Naive thymus-derived CD4-positive, alpha-beta T cell (primary cell): Measurements from ENCODE around the gene LHPP. TPM values are rescaled to one million over a fixed set of nuclear protein-coding genes. Genes with fewer than 3 reads are reported as not detected.

ENCODE experiments used
- ATAC-seq: fragments of 150-1000 bp; cut with Tn5 transposase; 2 replicates; pipeline ENCODE4 v1.10.0; 2021; ENCODE audit warnings: mild to moderate bottlenecking, moderate library complexity
- CTCF ChIA-PET: fragments of 350-600 bp; sonication (Branson Sonifier 250); formaldehyde crosslinking; loops from one replicate; lab custom pipeline; 2021; ENCODE audit warnings: antibody characterized with exemption; lab: Charles Lee
- POLR2A ChIA-PET: fragments of 350-600 bp; sonication (Branson Sonifier 250); formaldehyde crosslinking; loops from one replicate; lab custom pipeline; 2021; ENCODE audit warnings: antibody characterized with exemption, inconsistent platforms; lab: Charles Lee
- DNase-seq, 9 donors: peaks; one replicate each; pipeline versions ENCODE4 v3.0.0 to v3.0.0-alpha.2; 2020 to 2022; ENCODE audit warnings: mixed read lengths in 1 of 9
- H3K27ac ChIP-seq: one replicate; pipeline ENCODE4 v1.7.0; 2013; ENCODE audit warnings: mild to moderate bottlenecking, low read depth, low read length, moderate library complexity
- H3K27me3 ChIP-seq, 2 donors: one replicate each; pipeline ENCODE4 v1.7.0; 2013; ENCODE audit warnings: low read length in 2 of 2, mild to moderate bottlenecking in 2 of 2, moderate library complexity in 2 of 2; ENCODE audit not compliant: control insufficient read depth in 2 of 2, insufficient read depth in 2 of 2
- H3K36me3 ChIP-seq, 3 experiments: 1 replicate in 2 of 3; 2 replicates in 1 of 3; pipeline ENCODE4 v1.7.0; 2013; ENCODE audit warnings: low read length in 3 of 3, mild to moderate bottlenecking in 3 of 3, moderate library complexity in 1 of 3; ENCODE audit not compliant: insufficient read depth in 3 of 3, control insufficient read depth in 2 of 3
- H3K4me1 ChIP-seq, 2 donors: one replicate each; pipeline ENCODE4 v1.7.0; 2013; ENCODE audit warnings: low read length in 2 of 2, mild to moderate bottlenecking in 2 of 2, moderate library complexity in 1 of 2; ENCODE audit not compliant: control insufficient read depth in 2 of 2, insufficient read depth in 2 of 2
- H3K4me3 ChIP-seq: 2 replicates; pipeline ENCODE4 v1.7.0; 2013; ENCODE audit warnings: mild to moderate bottlenecking, low read length
- H3K9me3 ChIP-seq, 3 experiments: 1 replicate in 2 of 3; 2 replicates in 1 of 3; pipeline ENCODE4 v1.7.0; 2013; ENCODE audit warnings: low read length in 3 of 3; ENCODE audit not compliant: control insufficient read depth in 2 of 3
- H3K27ac Mint-ChIP-seq, 9 donors: one replicate each; pipeline ENCODE4 v1.8.0; 2020 to 2022; ENCODE audit warnings: mixed read lengths in 9 of 9, mild to moderate bottlenecking in 8 of 9, moderate library complexity in 5 of 9, inconsistent platforms in 2 of 9
- H3K27me3 Mint-ChIP-seq, 5 donors: one replicate each; pipeline ENCODE4 v1.8.0; 2021 to 2022; ENCODE audit warnings: mixed read lengths in 5 of 5, mild to moderate bottlenecking in 1 of 5
- H3K36me3 Mint-ChIP-seq, 5 donors: one replicate each; pipeline ENCODE4 v1.8.0; 2020 to 2022; ENCODE audit warnings: mixed read lengths in 5 of 5, mild to moderate bottlenecking in 3 of 5, inconsistent platforms in 1 of 5
- H3K4me1 Mint-ChIP-seq, 7 donors: one replicate each; pipeline ENCODE4 v1.8.0; 2020 to 2022; ENCODE audit warnings: mixed read lengths in 7 of 7, mild to moderate bottlenecking in 3 of 7, inconsistent platforms in 1 of 7
- H3K4me3 Mint-ChIP-seq, 10 donors: one replicate each; pipeline ENCODE4 v1.8.0; 2020 to 2022; ENCODE audit warnings: mild to moderate bottlenecking in 10 of 10, mixed read lengths in 10 of 10, moderate library complexity in 6 of 10, inconsistent platforms in 2 of 10
- H3K9me3 Mint-ChIP-seq, 11 donors: one replicate each; pipeline ENCODE4 v1.8.0; 2020 to 2022; ENCODE audit warnings: mixed read lengths in 11 of 11, mild to moderate bottlenecking in 4 of 11, inconsistent platforms in 1 of 11, moderate library complexity in 1 of 11
- intact Hi-C, 2 donors: fragments of 100-400 bp; cut with micrococcal nuclease; formaldehyde crosslinking; loops; one replicate each; pipeline ENCODE4 v1.15.1; 2023
- polyA plus RNA-seq, 2 donors: library from polyadenylated mRNA; unstranded; fragments of 300-500 nt; fragmentation: Illumina TruSeq; gene quantifications; one replicate each; pipeline ENCODE4 v1.2.3, GENCODE V29; 2021
- total RNA-seq, 6 experiments: library from RNA in 5 of 6; stranded (reverse) in 5 of 6; gene quantifications; 1 replicate in 5 of 6; 2 replicates in 1 of 6; pipeline ENCODE4 v1.2.3 and lab custom pipeline; 2021 to 2026

Gene LHPP
- total and polyA plus RNA-seq, 7 experiments from 2014 or later, result 19.8 to 31.2 (median 23.4) TPM

DNA sequence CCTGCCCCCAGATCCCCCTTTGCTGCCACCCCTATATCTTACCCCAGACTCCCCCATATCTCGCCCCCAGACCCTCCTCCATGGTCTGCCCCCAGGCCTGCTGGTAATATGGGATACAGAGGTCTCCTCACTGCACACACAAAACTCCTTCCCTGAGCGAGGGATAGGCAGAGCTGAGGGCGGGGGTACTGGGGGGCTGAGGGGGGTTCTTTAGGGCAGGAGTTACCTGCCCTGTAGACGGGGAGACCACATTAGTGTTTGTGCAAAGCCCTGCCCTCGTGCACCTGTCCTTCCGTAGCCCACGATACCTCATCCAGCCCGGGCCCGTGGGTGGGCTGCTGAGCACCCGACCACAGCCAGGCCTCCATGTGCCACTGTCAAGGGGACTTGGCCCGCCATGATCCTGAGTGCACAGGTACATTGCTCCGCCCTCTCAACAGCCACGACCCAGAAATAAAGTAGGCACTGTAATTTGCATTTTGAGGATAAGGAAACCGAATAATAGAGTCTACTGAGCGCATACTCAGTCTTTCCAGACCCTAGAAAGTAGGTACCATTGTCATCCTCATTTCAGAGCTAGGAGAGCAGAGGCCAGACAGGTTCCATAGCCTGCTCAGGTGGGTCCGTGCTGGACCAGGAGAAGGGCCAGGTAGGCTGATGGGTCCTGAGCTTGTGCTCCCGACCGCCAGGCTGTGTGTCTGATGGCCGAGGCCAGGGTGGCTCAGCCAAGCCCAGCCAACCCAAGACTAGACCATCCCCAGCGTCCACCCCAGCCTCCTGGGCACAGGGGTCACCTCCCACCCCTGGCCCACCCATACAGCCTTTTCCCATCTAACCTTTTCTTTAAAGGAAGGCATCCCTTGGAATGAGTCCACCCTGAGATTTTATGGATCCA, 115.2 kb downstream of the LHPP start:
- Histone ChIP-seq H3K4me1 (no peaks in the 10 kb centered on the region), H3K4me3 (no peak overlapping the region), H3K9me3 (peaks cover 0 to 4% (median 0%) of the 10 kb centered on the region in 3 experiments), H3K27ac (no peak overlapping the region), H3K36me3 (no peaks in the 10 kb centered on the region), H3K27me3 (no peaks in the 10 kb centered on the region)
- H3K4me3 Mint-ChIP-seq, result no peak overlapping the region
- H3K27me3 Mint-ChIP-seq, result no peaks in the 10 kb centered on the region
- intact Hi-C loops, result no loop called here
- POLR2A ChIA-PET, result no interaction called here
- H3K27ac Mint-ChIP-seq, result no peak overlapping the region
- ATAC-seq (no peak), DNase-seq (no peak)
- H3K36me3 Mint-ChIP-seq, result peaks cover 0 to 24% (median 21%) of the 10 kb centered on the region in 5 donors
- H3K9me3 Mint-ChIP-seq, result peaks cover 0 to 22% (median 7%) of the 10 kb centered on the region in 11 donors
- CTCF ChIA-PET, result no interaction called here
- peaks cover 0 to 3% (median 0%) of the 10 kb centered on the region in 7 donors for H3K4me1 Mint-ChIP-seq

DNA sequence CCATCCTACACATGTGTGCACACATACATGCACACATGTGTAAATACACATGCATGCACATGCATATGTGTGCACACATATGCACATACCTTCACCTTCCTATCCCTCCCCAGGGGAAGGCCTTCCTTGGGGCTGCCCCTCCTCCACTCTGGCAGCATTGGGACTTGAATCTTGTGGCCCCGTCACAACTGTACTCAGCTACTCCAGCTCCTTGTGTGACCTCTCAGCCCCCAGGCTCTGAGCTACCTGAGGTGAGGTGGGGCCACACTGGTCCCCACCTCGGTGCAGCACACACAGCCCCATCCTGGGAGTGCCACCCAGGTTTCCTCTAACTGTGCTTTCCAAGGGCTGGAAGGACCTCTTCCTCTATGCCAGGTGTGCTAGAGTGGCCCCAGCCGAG, 116.0 kb downstream of the LHPP start:
- H3K4me3 ChIP-seq, result no peak overlapping the region
- peaks cover 0 to 28% (median 24%) of the 10 kb centered on the region in 5 donors for H3K36me3 Mint-ChIP-seq
- H3K27ac Mint-ChIP-seq, result peak overlapping the region in 2 of 9 donors; percentile 57 to 87
- H3K4me1 ChIP-seq, result no peaks in the 10 kb centered on the region
- no peaks in the 10 kb centered on the region for H3K36me3 ChIP-seq
- H3K9me3 Mint-ChIP-seq, result peaks cover 0 to 22% (median 7%) of the 10 kb centered on the region in 11 donors
- H3K4me3 Mint-ChIP-seq, result no peak overlapping the region
- peaks cover 0 to 4% (median 0%) of the 10 kb centered on the region in 3 experiments for H3K9me3 ChIP-seq
- H3K27ac ChIP-seq, result no peak overlapping the region
- H3K27me3 Mint-ChIP-seq, result peaks cover 0 to 3% (median 0%) of the 10 kb centered on the region in 5 donors
- H3K27me3 ChIP-seq, result no peaks in the 10 kb centered on the region
- ChIA-PET POLR2A (no interaction called here), CTCF (no interaction called here)
- ATAC-seq (no peak), DNase-seq (no peak)
- H3K4me1 Mint-ChIP-seq, result peaks cover 0 to 3% (median 0%) of the 10 kb centered on the region in 7 donors
- intact Hi-C loops, result no loop called here

GRCh38 chr10:124578231-124579010, 116.8 kb downstream of the LHPP start:
- intact Hi-C loops, result no loop called here
- H3K4me1 ChIP-seq, result no peaks in the 10 kb centered on the region
- peaks cover 0 to 22% (median 10%) of the 10 kb centered on the region in 11 donors for H3K9me3 Mint-ChIP-seq
- DNase-seq (no peak), ATAC-seq (peak; percentile 20)
- peaks cover 0 to 4% (median 0%) of the 10 kb centered on the region in 3 experiments for H3K9me3 ChIP-seq
- no peak overlapping the region for H3K27ac ChIP-seq
- no peak overlapping the region for H3K4me3 ChIP-seq
- ChIA-PET POLR2A (no interaction called here), CTCF (no interaction called here)
- H3K27ac Mint-ChIP-seq, result peak overlapping the region in 1 of 9 donors; percentile 87
- H3K4me1 Mint-ChIP-seq, result peaks cover 0 to 3% (median 0%) of the 10 kb centered on the region in 7 donors
- no peaks in the 10 kb centered on the region for H3K27me3 ChIP-seq
- H3K27me3 Mint-ChIP-seq, result peaks cover 0 to 3% (median 0%) of the 10 kb centered on the region in 5 donors
- H3K4me3 Mint-ChIP-seq, result no peak overlapping the region
- H3K36me3 Mint-ChIP-seq, result peaks cover 0 to 32% (median 24%) of the 10 kb centered on the region in 5 donors
- no peaks in the 10 kb centered on the region for H3K36me3 ChIP-seq

- Histone ChIP-seq H3K9me3 (peaks cover 0 to 4% (median 0%) of the 10 kb centered on the region in 3 experiments), H3K4me3 (no peak overlapping the region), H3K36me3 (no peaks in the 10 kb centered on the region), H3K4me1 (no peaks in the 10 kb centered on the region), H3K27me3 (no peaks in the 10 kb centered on the region), H3K27ac (no peak overlapping the region)
- H3K4me1 Mint-ChIP-seq, result peaks cover 0 to 3% (median 0%) of the 10 kb centered on the region in 7 donors
- H3K9me3 Mint-ChIP-seq, result peaks cover 0 to 22% (median 10%) of the 10 kb centered on the region in 11 donors
- intact Hi-C loops, result no loop called here
- no peak for ATAC-seq
- H3K4me3 Mint-ChIP-seq, result no peak overlapping the region
- ChIA-PET POLR2A (no interaction called here), CTCF (no interaction called here)
- H3K36me3 Mint-ChIP-seq, result peaks cover 0 to 32% (median 27%) of the 10 kb centered on the region in 5 donors
- no peak overlapping the region for H3K27ac Mint-ChIP-seq
- DNase-seq, result no peak
- H3K27me3 Mint-ChIP-seq, result peaks cover 0 to 6% (median 0%) of the 10 kb centered on the region in 5 donors
These were observed 117.4 kb downstream of the LHPP start for GRCh38 chr10:124579011-124579399.

DNA sequence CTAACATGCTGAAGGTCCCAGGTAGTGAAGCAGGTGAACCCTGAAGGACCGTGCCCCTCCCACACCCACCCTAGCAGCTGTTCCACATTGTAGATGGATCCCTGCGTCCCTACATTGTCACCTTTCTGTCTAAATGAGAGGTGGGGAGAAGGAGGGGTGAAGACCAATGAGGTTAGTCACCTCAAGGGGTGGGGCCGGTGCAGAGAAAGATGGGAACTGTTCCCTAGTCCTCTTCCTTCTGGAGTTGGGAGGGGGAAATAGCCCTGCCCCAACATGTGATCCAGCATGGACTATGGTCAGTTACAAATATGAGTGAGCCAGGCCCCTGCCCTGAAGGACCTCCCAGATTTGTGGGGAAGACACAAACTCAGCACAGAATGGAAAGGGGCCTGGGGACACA, 124.5 kb downstream of the LHPP start:
- H3K4me3 Mint-ChIP-seq, result no peak overlapping the region
- no peaks in the 10 kb centered on the region for H3K4me1 ChIP-seq
- intact Hi-C loops, result no loop called here
- no peak for ATAC-seq
- ChIA-PET CTCF (no interaction called here), POLR2A (no interaction called here)
- H3K36me3 ChIP-seq, result no peaks in the 10 kb centered on the region
- H3K27me3 ChIP-seq, result no peaks in the 10 kb centered on the region
- DNase-seq, result no peak
- H3K27me3 Mint-ChIP-seq, result peaks cover 0 to 9% (median 0%) of the 10 kb centered on the region in 5 donors
- H3K9me3 Mint-ChIP-seq, result peaks cover 0 to 9% (median under 1%) of the 10 kb centered on the region in 11 donors
- peaks cover 0 to 2% (median 0%) of the 10 kb centered on the region in 7 donors for H3K4me1 Mint-ChIP-seq
- H3K36me3 Mint-ChIP-seq, result peaks cover 0 to 16% (median 11%) of the 10 kb centered on the region in 5 donors
- H3K9me3 ChIP-seq, result no peaks in the 10 kb centered on the region
- H3K27ac Mint-ChIP-seq, result no peak overlapping the region
- no peak overlapping the region for H3K27ac ChIP-seq
- H3K4me3 ChIP-seq, result no peak overlapping the region

DNA sequence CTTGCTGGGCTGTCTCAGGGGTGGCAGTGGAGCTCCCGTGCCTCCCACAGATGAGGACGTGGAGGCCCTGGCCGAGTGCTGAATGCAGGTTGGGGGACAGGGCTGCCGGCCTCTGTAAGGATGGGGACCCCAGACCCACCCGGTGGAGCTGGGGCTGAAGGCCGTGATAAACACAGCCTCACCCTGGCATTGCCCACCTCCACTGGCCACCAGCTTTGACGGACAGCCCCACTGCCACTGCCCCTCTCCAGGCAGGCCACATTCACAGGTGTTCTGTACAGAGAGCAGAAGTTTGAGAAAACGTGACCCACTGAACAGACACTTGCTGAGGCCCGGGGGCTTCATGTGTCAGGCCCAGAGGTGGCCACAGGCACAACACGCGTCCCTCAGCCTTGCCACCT, 126.2 kb downstream of the LHPP start:
- H3K36me3 Mint-ChIP-seq, result peaks cover 2 to 15% (median 8%) of the 10 kb centered on the region in 5 donors
- DNase-seq (no peak), ATAC-seq (no peak)
- ChIA-PET CTCF (no interaction called here), POLR2A (no interaction called here)
- intact Hi-C loops, result no loop called here
- peaks cover 0 to 4% (median 0%) of the 10 kb centered on the region in 7 donors for H3K4me1 Mint-ChIP-seq
- Histone ChIP-seq H3K4me3 (no peak overlapping the region), H3K27ac (no peak overlapping the region), H3K9me3 (no peaks in the 10 kb centered on the region), H3K27me3 (no peaks in the 10 kb centered on the region), H3K4me1 (no peaks in the 10 kb centered on the region), H3K36me3 (no peaks in the 10 kb centered on the region)
- H3K4me3 Mint-ChIP-seq, result no peak overlapping the region
- H3K9me3 Mint-ChIP-seq, result peaks cover 0 to 9% (median 0%) of the 10 kb centered on the region in 11 donors
- H3K27ac Mint-ChIP-seq, result no peak overlapping the region
- peaks cover 0 to 6% (median 0%) of the 10 kb centered on the region in 5 donors for H3K27me3 Mint-ChIP-seq
